HepG2 (cell line): Measurements from ENCODE around the gene NTM. TPM values are rescaled to one million over a fixed set of nuclear protein-coding genes. Genes with fewer than 3 reads are reported as not detected.

Source experiments
- ATAC-seq: fragments of 200-7000 bp; cut with Tn5 transposase; 3 replicates; pipeline ENCODE4 v1.9.1; 2020; ENCODE audit warnings: mild to moderate bottlenecking, moderate library complexity
- BruUV-seq: library from RNA; stranded (reverse); fragments of 400-500 nt; replicated peaks from 2 replicates; lab custom pipeline; 2021; lab: Mats Ljungman, UMichigan
- CTCF ChIA-PET: fragments of 300-600 bp; formaldehyde crosslinking; extraction: SDS; loops from one replicate; lab custom pipeline; 2021; ENCODE audit warnings: low total read pairs, inconsistent platforms, low intra/inter-chr PET ratio; lab: Yijun Ruan, JAX
- POLR2A ChIA-PET: fragments of 350-600 bp; sonication (Branson Sonifier 250); formaldehyde crosslinking; loops from one replicate; lab custom pipeline; 2020; ENCODE audit warnings: antibody characterized with exemption, inconsistent platforms; lab: Yijun Ruan, JAX
- DNase-seq: peaks from one replicate; pipeline ENCODE4 v3.0.0-alpha.2; 2015; ENCODE audit warnings: low spot score
- FAIRE-seq: peaks from 3 replicates; lab custom pipeline; 2011; peaks lifted over from hg19 to GRCh38; lab: Jason Lieb, UNC
- H2AFZ ChIP-seq: one replicate; pipeline ENCODE4 v1.6.1; 2011; ENCODE audit warnings: low read length, inconsistent platforms
- H3K27ac ChIP-seq: fragments of 300-600 bp; 3 replicates; pipeline ENCODE4 v1.8.0; 2011; ENCODE audit warnings: mixed run types, mild to moderate bottlenecking, mixed read lengths, low read length, inconsistent platforms; ENCODE audit not compliant: insufficient read depth; ENCODE audit errors: extremely low read length
- H3K27me3 ChIP-seq, 2 experiments: fragments of 200-600 bp in 1 of 2; 2 replicates in 1 of 2; 3 replicates in 1 of 2; pipeline versions ENCODE4 v1.6.0 to v1.8.0; 2011; ENCODE audit warnings: low read length in 2 of 2, mild to moderate bottlenecking in 2 of 2, moderate library complexity in 2 of 2, inconsistent platforms in 1 of 2; ENCODE audit not compliant: insufficient read depth in 2 of 2, control insufficient read depth in 1 of 2
- H3K36me3 ChIP-seq, 2 experiments: fragments of 200-600 bp in 1 of 2; replicated peaks in 1 of 2; 2 replicates in 1 of 2; 3 replicates in 1 of 2; pipeline versions ENCODE4 v1.5.1 to v1.8.0; 2011; ENCODE audit warnings: low read length in 2 of 2, inconsistent platforms in 1 of 2; ENCODE audit not compliant: insufficient read depth in 2 of 2, control insufficient read depth in 1 of 2
- H3K4me1 ChIP-seq: 2 replicates; pipeline ENCODE4 v1.5.1; 2012; ENCODE audit warnings: low read length, inconsistent platforms; ENCODE audit not compliant: insufficient read depth
- H3K4me2 ChIP-seq: 2 replicates; pipeline ENCODE4 v1.6.0; 2011; ENCODE audit warnings: low read depth, low read length, inconsistent platforms
- H3K4me3 ChIP-seq, 3 experiments: fragments of 200-600 bp in 1 of 3; sonication (generic), shearing (Covaris generic) in 1 of 3; replicated peaks in 1 of 3; 2 replicates each; pipeline ENCODE4 v1.5.1; 2011 to 2016; ENCODE audit warnings: low read length in 3 of 3, inconsistent platforms in 2 of 3, low read depth in 2 of 3, mild to moderate bottlenecking in 2 of 3, control low read depth in 1 of 3, mixed read lengths in 1 of 3; ENCODE audit not compliant: insufficient read depth in 1 of 3
- H3K79me2 ChIP-seq: one replicate; pipeline ENCODE4 v1.6.1; 2011; ENCODE audit warnings: low read length, inconsistent platforms; ENCODE audit not compliant: insufficient read depth
- H3K9ac ChIP-seq: 2 replicates; pipeline ENCODE4 v1.6.0; 2011; ENCODE audit warnings: mild to moderate bottlenecking, low read depth, low read length, inconsistent platforms; ENCODE audit not compliant: insufficient read depth
- H3K9me3 ChIP-seq: 2 replicates; pipeline ENCODE4 v1.5.1; 2012; ENCODE audit warnings: mild to moderate bottlenecking, low read length
- H4K20me1 ChIP-seq: 2 replicates; pipeline ENCODE4 v1.6.0; 2011; ENCODE audit warnings: inconsistent platforms, mild to moderate bottlenecking, low read length, moderate library complexity; ENCODE audit not compliant: insufficient read depth
- ARNT2 ChIP-seq: sonication (generic); formaldehyde crosslinking; IDR thresholded peaks from 2 replicates; pipeline ENCODE4 v1.8.0; 2022; ENCODE audit warnings: mild to moderate bottlenecking, low read depth, missing genetic modification reagents, moderate library complexity
- GTF2F1 ChIP-seq: fragments of 150-350 bp; IDR thresholded peaks from 2 replicates; pipeline ENCODE4 v1.6.1; 2014; ENCODE audit warnings: low read length
- IRF2 ChIP-seq: IDR thresholded peaks from 2 replicates; pipeline ENCODE4 v1.6.1; 2018; ENCODE audit warnings: missing genetic modification reagents, missing compliant biosample characterization
- MAF1 ChIP-seq: sonication (generic); formaldehyde crosslinking; IDR thresholded peaks from 2 replicates; pipeline ENCODE4 v1.5.0; 2020; ENCODE audit warnings: missing genetic modification reagents, borderline replicate concordance
- MBNL3 ChIP-seq: fragments of 250-450 bp; sonication (Bioruptor Pico); conservative IDR thresholded peaks from 2 replicates; pipeline ENCODE4 v1.8.0; 2022; ENCODE audit warnings: mild to moderate bottlenecking, inconsistent platforms
- MED1 ChIP-seq: sonication (generic); formaldehyde crosslinking; IDR thresholded peaks from 2 replicates; pipeline ENCODE4 v1.4.0; 2020; ENCODE audit warnings: missing genetic modification reagents
- TRIM24 ChIP-seq: sonication (generic); formaldehyde crosslinking; IDR thresholded peaks from 2 replicates; pipeline ENCODE4 v1.8.0; 2022; ENCODE audit warnings: mild to moderate bottlenecking, missing genetic modification reagents
- ZKSCAN5 ChIP-seq: sonication (generic); formaldehyde crosslinking; IDR thresholded peaks from 2 replicates; pipeline ENCODE4 v1.5.1; 2020; ENCODE audit warnings: mild to moderate bottlenecking, missing genetic modification reagents
- ZNF558 ChIP-seq: sonication (generic); formaldehyde crosslinking; IDR thresholded peaks from 2 replicates; pipeline ENCODE4 v1.9.0; 2022; ENCODE audit warnings: mild to moderate bottlenecking, missing genetic modification reagents, borderline replicate concordance
- ZNF619 ChIP-seq: sonication (generic); formaldehyde crosslinking; IDR thresholded peaks from 2 replicates; pipeline ENCODE4 v1.4.0; 2020; ENCODE audit warnings: mild to moderate bottlenecking, missing genetic modification reagents
- ZNF713 ChIP-seq: sonication (generic); formaldehyde crosslinking; IDR thresholded peaks from 2 replicates; pipeline ENCODE4 v1.4.0; 2020; ENCODE audit warnings: mild to moderate bottlenecking, missing genetic modification reagents
- ZNF773 ChIP-seq: sonication (generic); formaldehyde crosslinking; IDR thresholded peaks from 2 replicates; pipeline ENCODE4 v1.4.0; 2020; ENCODE audit warnings: missing genetic modification reagents, borderline replicate concordance
- ZNF839 ChIP-seq: sonication (generic); formaldehyde crosslinking; IDR thresholded peaks from 2 replicates; pipeline ENCODE4 v1.4.0; 2020; ENCODE audit warnings: missing genetic modification reagents, mild to moderate bottlenecking, borderline replicate concordance
- ZNF883 ChIP-seq: sonication (generic); formaldehyde crosslinking; IDR thresholded peaks from 2 replicates; pipeline ENCODE4 v1.5.1; 2020; ENCODE audit warnings: mild to moderate bottlenecking, missing genetic modification reagents; ENCODE audit errors: not compliant biosample characterization
- WGBS: methylation state at CpG from one replicate; pipeline ENCODE4 v1.1.6; 2017; ENCODE audit warnings: low lambda C conversion rate; 5-methylcytosine and 5-hydroxymethylcytosine counted together
- in situ Hi-C: cut with HindIII; loops from 2 replicates; pipeline ENCODE4 v1.10.0; 2017; ENCODE audit warnings: low pct_unique_long_range_greater_than_20kb; ENCODE audit not compliant: extremely low pct_ligation_motif_present
- intact Hi-C: fragments of 100-400 bp; cut with micrococcal nuclease; formaldehyde crosslinking; loops from one replicate; pipeline ENCODE4 v1.10.0; 2022; ENCODE audit not compliant: unreplicated experiment
- polyA plus RNA-seq, 8 experiments: library from polyadenylated mRNA; depleted of rRNA in 3 of 8; stranded (reverse) in 7 of 8; unstranded in 1 of 8; fragments of >200 nt; fragmentation: Illumina TruSeq in 4 of 8; extraction: Trizol in 4 of 8; gene quantifications; 2 replicates each; pipeline versions ENCODE4 v1.2.1 to v1.2.3, GENCODE V29; 2011 to 2016; ENCODE audit warnings: low read depth in 4 of 8, missing spikeins in 1 of 8, mixed read lengths in 1 of 8; ENCODE audit not compliant: insufficient read depth in 1 of 8
- total RNA-seq, 5 experiments: library from RNA; depleted of rRNA; stranded (reverse); fragments of >200 nt; fragmentation: Illumina TruSeq; extraction: Trizol; gene quantifications; 2 replicates each; pipeline ENCODE4 v1.2.3, GENCODE V29; 2016; ENCODE audit warnings: low read depth in 1 of 5
- TF ChIP-seq, protein P1 (sequence below): sonication (generic); formaldehyde crosslinking; IDR thresholded peaks from 2 replicates; pipeline ENCODE4 v1.5.1; 2020; ENCODE audit warnings: missing genetic modification reagents, mild to moderate bottlenecking, borderline replicate concordance
- TF ChIP-seq, protein P2 (sequence below): sonication (generic); formaldehyde crosslinking; IDR thresholded peaks from 2 replicates; pipeline ENCODE4 v1.5.1; 2020; ENCODE audit warnings: mild to moderate bottlenecking, moderate library complexity, missing genetic modification reagents

The NTM gene
- total and polyA plus RNA-seq, 2 of the 13 experiments (the other 11 are each of a cell fraction or from before 2014, with no cell fraction given) = not detected

DNA sequence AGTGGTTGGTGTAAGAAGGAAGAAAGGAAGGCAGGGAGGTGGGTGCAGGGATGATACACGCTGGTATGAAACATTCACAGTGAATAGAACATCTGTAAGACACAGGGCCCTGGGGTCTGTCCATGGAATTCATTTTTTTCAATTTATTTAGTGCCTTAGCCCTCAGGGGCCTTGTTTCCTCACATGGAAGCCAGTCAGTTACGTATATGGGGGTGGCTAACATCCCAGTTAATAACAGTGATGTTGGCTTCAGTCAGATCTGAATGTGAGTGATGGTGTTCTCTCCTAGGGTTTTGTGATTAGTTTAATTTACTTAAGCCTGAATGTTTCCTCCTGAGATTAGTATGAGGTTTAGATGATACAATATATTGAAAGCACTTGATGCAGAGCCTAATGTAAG, 577.1 kb downstream of the NTM start:
- in situ Hi-C loops (no loop called here), intact Hi-C loops (no loop called here)
- Histone ChIP-seq H3K79me2 (no peaks in the 10 kb centered on the region), H3K9me3 (no peaks in the 10 kb centered on the region), H2AFZ (no peak overlapping the region), H4K20me1 (no peaks in the 10 kb centered on the region), H3K4me2 (no peak overlapping the region), H3K9ac (no peak overlapping the region), H3K4me3 (no peak overlapping the region), H3K4me1 (no peaks in the 10 kb centered on the region), H3K27me3 (peaks cover 0 to 8% of the 10 kb centered on the region in 2 experiments; a peak in 1 of 5 replicates), H3K36me3 (no peaks in the 10 kb centered on the region), H3K27ac (no peak overlapping the region)
- TF ChIP-seq ZKSCAN5 (CRISPR knock-in tag) = no peak
- no peak for TF ChIP-seq GTF2F1
- TF ChIP-seq ARNT2 = no peak
- no peak for TF ChIP-seq IRF2 (CRISPR knock-in tag)
- TF ChIP-seq MAF1 (CRISPR knock-in tag) = no peak
- no peak for TF ChIP-seq TRIM24 (CRISPR knock-in tag)
- no peak for TF ChIP-seq MED1
- TF ChIP-seq ZNF558 (CRISPR knock-in tag) = no peak
- no peak for TF ChIP-seq ZNF773 (CRISPR knock-in tag)
- TF ChIP-seq MBNL3 (CRISPR knock-in tag) = no peak
- no peak for TF ChIP-seq ZNF713 (CRISPR knock-in tag)
- FAIRE-seq (no peak), DNase-seq (no peak), ATAC-seq (no peak)
- 9% methylated on average over 2 of the region's 2 CpGs for WGBS
- ChIA-PET POLR2A (no interaction called here), CTCF (no interaction called here)
- no TSS peak for BruUV-seq

DNA sequence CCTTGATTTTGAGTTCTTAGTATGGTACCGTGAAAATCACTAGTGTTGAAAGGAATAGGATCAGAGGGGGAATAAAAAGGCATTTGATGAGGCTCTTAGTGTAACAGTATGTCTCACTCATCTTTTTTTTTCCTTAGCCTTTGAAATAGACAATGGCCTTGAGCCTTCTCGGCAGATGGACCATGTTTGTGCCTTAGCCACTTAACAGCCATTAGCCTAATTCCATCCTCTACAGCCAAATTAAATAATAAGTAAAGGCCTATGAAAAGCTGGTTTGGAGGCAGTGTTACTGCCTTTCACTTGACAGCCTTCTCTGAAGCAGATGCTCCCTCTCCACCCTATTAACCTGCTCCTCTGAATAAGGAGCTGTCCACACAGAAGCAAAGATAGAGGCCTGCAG, 580.7 kb downstream of the NTM start:
- Histone ChIP-seq H3K9me3 (no peaks in the 10 kb centered on the region), H2AFZ (no peak overlapping the region), H4K20me1 (no peaks in the 10 kb centered on the region), H3K27ac (no peak overlapping the region), H3K36me3 (no peaks in the 10 kb centered on the region), H3K4me3 (no peak overlapping the region), H3K4me2 (no peak overlapping the region), H3K4me1 (no peaks in the 10 kb centered on the region), H3K79me2 (no peaks in the 10 kb centered on the region), H3K27me3 (no peaks in the 10 kb centered on the region; a peak in 1 of 5 replicates), H3K9ac (no peak overlapping the region)
- FAIRE-seq (no peak), DNase-seq (no peak), ATAC-seq (no peak)
- 0% methylated on average over 2 of the region's 2 CpGs for WGBS
- no TSS peak for BruUV-seq
- in situ Hi-C loops = no loop called here
- POLR2A ChIA-PET = no interaction called here
- CTCF ChIA-PET = no interaction called here
- intact Hi-C loops = no loop called here
- TF ChIP-seq, protein P1, sequence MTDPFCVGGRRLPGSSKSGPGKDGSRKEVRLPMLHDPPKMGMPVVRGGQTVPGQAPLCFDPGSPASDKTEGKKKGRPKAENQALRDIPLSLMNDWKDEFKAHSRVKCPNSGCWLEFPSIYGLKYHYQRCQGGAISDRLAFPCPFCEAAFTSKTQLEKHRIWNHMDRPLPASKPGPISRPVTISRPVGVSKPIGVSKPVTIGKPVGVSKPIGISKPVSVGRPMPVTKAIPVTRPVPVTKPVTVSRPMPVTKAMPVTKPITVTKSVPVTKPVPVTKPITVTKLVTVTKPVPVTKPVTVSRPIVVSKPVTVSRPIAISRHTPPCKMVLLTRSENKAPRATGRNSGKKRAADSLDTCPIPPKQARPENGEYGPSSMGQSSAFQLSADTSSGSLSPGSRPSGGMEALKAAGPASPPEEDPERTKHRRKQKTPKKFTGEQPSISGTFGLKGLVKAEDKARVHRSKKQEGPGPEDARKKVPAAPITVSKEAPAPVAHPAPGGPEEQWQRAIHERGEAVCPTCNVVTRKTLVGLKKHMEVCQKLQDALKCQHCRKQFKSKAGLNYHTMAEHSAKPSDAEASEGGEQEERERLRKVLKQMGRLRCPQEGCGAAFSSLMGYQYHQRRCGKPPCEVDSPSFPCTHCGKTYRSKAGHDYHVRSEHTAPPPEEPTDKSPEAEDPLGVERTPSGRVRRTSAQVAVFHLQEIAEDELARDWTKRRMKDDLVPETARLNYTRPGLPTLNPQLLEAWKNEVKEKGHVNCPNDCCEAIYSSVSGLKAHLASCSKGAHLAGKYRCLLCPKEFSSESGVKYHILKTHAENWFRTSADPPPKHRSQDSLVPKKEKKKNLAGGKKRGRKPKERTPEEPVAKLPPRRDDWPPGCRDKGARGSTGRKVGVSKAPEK (CRISPR knock-in tag) = no peak
- TF ChIP-seq, protein P2, sequence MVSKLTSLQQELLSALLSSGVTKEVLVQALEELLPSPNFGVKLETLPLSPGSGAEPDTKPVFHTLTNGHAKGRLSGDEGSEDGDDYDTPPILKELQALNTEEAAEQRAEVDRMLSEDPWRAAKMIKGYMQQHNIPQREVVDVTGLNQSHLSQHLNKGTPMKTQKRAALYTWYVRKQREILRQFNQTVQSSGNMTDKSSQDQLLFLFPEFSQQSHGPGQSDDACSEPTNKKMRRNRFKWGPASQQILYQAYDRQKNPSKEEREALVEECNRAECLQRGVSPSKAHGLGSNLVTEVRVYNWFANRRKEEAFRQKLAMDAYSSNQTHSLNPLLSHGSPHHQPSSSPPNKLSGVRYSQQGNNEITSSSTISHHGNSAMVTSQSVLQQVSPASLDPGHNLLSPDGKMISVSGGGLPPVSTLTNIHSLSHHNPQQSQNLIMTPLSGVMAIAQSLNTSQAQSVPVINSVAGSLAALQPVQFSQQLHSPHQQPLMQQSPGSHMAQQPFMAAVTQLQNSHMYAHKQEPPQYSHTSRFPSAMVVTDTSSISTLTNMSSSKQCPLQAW (CRISPR knock-in tag) = no peak
- TF ChIP-seq ZNF619 = no peak
- no peak for TF ChIP-seq ZNF883 (CRISPR knock-in tag)
- TF ChIP-seq ZNF839 = no peak
